Hepatocyte (in vitro differentiated cells): Measurements from ENCODE around the gene GARIN5B. TPM values are rescaled to one million over a fixed set of nuclear protein-coding genes. Genes with fewer than 3 reads are reported as not detected.
A peak's percentile ranks its signal among the peaks of the same experiment; 100 is the strongest.
"Not testable (repeated sequence)": the region's sequence is repeated elsewhere in the genome, so short reads cannot be mapped to it uniquely, and the experiment has no call there.

Source experiments
- DNase-seq: peaks from one replicate; pipeline ENCODE4 v3.0.0-alpha.2; 2016; ENCODE audit warnings: low spot score
- H2AFZ ChIP-seq: fragments of 200-600 bp; sonication (generic); 2 replicates; pipeline ENCODE4 v1.6.0; 2016; ENCODE audit warnings: antibody characterized with exemption, mild to moderate bottlenecking
- H3K27ac ChIP-seq: fragments of 200-600 bp; sonication (generic); 2 replicates; pipeline ENCODE4 v1.5.1; 2016; ENCODE audit warnings: mild to moderate bottlenecking
- H3K27me3 ChIP-seq: fragments of 200-600 bp; sonication (generic); 2 replicates; pipeline ENCODE4 v1.6.1; 2016
- H3K36me3 ChIP-seq: fragments of 200-600 bp; sonication (generic); replicated peaks from 2 replicates; pipeline ENCODE4 v1.5.1; 2016; ENCODE audit warnings: low read depth; ENCODE audit not compliant: insufficient read depth
- H3K4me1 ChIP-seq: fragments of 200-600 bp; sonication (generic); 2 replicates; pipeline ENCODE4 v1.5.1; 2016; ENCODE audit warnings: mild to moderate bottlenecking, moderate library complexity; ENCODE audit not compliant: insufficient read depth
- H3K4me2 ChIP-seq: fragments of 200-600 bp; sonication (generic); 2 replicates; pipeline ENCODE4 v1.6.0; 2016
- H3K4me3 ChIP-seq: fragments of 200-600 bp; sonication (generic); 2 replicates; pipeline ENCODE4 v1.5.1; 2016; ENCODE audit warnings: mild to moderate bottlenecking
- H3K79me2 ChIP-seq: fragments of 200-600 bp; sonication (generic); 2 replicates; pipeline ENCODE4 v1.6.0; 2017; ENCODE audit warnings: mild to moderate bottlenecking
- H3K9me2 ChIP-seq: fragments of 200-600 bp; sonication (generic); replicated peaks from 2 replicates; pipeline ENCODE4 v1.6.0; 2017; ENCODE audit warnings: mild to moderate bottlenecking; ENCODE audit not compliant: insufficient read depth
- H3K9me3 ChIP-seq: fragments of 200-600 bp; sonication (generic); 2 replicates; pipeline ENCODE4 v1.5.1; 2016; ENCODE audit warnings: low read depth, mild to moderate bottlenecking
- H4K20me1 ChIP-seq: fragments of 200-600 bp; sonication (generic); 2 replicates; pipeline ENCODE4 v1.6.0; 2016; ENCODE audit warnings: mild to moderate bottlenecking; ENCODE audit not compliant: insufficient read depth, poor library complexity, severe bottlenecking
- EZH2 ChIP-seq: fragments of 200-600 bp; sonication (generic); IDR thresholded peaks from 2 replicates; pipeline ENCODE4 v1.6.1; 2016; ENCODE audit warnings: antibody characterized with exemption, mild to moderate bottlenecking, borderline replicate concordance
- EZH2phosphoT487 ChIP-seq: fragments of 200-600 bp; sonication (generic); IDR thresholded peaks from one replicate; pipeline ENCODE4 v1.6.1; 2018; ENCODE audit warnings: antibody characterized with exemption, mild to moderate bottlenecking, low read depth, moderate library complexity; ENCODE audit not compliant: unreplicated experiment, severe bottlenecking
- WGBS: methylation state at CpG from one replicate; pipeline ENCODE4 v1.1.6; 2016; ENCODE audit warnings: low lambda C conversion rate; ENCODE audit errors: missing lambda C conversion rate; 5-methylcytosine and 5-hydroxymethylcytosine counted together
- polyA plus RNA-seq: library from polyadenylated mRNA; unstranded; fragments of >200 nt; fragmentation: Nextera tagmentation; extraction: Ambion mirVana; gene quantifications from 2 replicates; pipeline ENCODE4 v1.2.1, GENCODE V29; 2016
- total RNA-seq: library from RNA; depleted of rRNA; stranded (reverse); fragments of >200 nt; gene quantifications from 2 replicates; pipeline ENCODE4 v1.2.3, GENCODE V29; 2014
- TF ChIP-seq, protein P1 (sequence below): fragments of 200-600 bp; sonication (generic); IDR thresholded peaks from 2 replicates; pipeline ENCODE4 v1.5.1; 2016; ENCODE audit warnings: antibody characterized with exemption, mild to moderate bottlenecking; ENCODE audit not compliant: poor library complexity

GARIN5B gene
- total and polyA plus RNA-seq, 2 experiments from 2014 or later: 0.18 TPM; not detected in 1

DNA sequence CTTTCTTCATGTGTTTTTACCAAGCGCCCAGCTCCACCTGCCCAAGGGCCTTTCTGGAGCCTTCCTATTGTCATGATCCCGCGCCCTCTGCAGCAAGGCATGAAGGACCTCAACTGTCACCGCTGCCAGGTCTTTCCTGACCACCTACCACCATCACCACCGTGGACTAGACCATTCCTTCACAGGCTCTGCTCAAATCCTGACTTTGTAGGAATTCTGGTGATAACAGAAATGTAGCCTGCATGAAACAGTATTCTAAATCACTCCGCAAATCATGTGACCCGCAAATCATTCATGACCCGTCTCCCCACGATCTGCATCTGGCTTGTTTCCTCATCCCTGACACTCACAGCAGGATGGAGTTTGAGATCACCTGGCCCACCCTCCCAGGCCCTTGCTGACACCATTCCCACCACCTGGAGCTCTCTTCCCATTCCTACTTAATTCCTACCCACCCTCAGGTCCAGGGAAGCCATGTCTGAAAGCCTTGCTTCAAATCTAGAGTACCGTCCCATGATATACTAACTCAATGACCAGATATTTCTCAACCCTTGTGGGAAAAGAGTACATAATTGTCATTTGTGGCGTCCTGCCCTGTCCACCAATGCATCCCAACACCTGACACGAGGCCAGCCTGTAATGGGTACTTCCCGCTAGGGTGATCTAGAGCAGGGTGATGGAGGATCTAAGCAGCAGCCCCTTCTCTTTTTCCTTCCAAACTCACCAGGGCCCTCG is 43.2 kb upstream of the GARIN5B start:
- no peaks in the 10 kb centered on the region for H3K9me3 ChIP-seq
- no peaks in the 10 kb centered on the region for H3K27me3 ChIP-seq
- peaks cover 37% of the 10 kb centered on the region for H3K79me2 ChIP-seq
- H3K4me1 ChIP-seq: peaks cover 10% of the 10 kb centered on the region
- H3K36me3 ChIP-seq: no peaks in the 10 kb centered on the region
- H3K4me2 ChIP-seq: peak overlapping the region; percentile 87
- peaks cover 5% of the 10 kb centered on the region for H4K20me1 ChIP-seq
- DNase-seq: no peak
- TF ChIP-seq, protein P1, sequence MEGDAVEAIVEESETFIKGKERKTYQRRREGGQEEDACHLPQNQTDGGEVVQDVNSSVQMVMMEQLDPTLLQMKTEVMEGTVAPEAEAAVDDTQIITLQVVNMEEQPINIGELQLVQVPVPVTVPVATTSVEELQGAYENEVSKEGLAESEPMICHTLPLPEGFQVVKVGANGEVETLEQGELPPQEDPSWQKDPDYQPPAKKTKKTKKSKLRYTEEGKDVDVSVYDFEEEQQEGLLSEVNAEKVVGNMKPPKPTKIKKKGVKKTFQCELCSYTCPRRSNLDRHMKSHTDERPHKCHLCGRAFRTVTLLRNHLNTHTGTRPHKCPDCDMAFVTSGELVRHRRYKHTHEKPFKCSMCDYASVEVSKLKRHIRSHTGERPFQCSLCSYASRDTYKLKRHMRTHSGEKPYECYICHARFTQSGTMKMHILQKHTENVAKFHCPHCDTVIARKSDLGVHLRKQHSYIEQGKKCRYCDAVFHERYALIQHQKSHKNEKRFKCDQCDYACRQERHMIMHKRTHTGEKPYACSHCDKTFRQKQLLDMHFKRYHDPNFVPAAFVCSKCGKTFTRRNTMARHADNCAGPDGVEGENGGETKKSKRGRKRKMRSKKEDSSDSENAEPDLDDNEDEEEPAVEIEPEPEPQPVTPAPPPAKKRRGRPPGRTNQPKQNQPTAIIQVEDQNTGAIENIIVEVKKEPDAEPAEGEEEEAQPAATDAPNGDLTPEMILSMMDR: no peak
- TF ChIP-seq EZH2: no peak
- no peak for TF ChIP-seq EZH2phosphoT487
- no peak overlapping the region for H2AFZ ChIP-seq
- no peak overlapping the region for H3K27ac ChIP-seq
- 84% methylated on average over 14 of the region's 14 CpGs for WGBS
- no peaks in the 10 kb centered on the region for H3K9me2 ChIP-seq
- peak overlapping the region; percentile 76 for H3K4me3 ChIP-seq

- H3K9me2 ChIP-seq: no peaks in the 10 kb centered on the region
- H3K4me2 ChIP-seq: peak overlapping the region; percentile 87
- H4K20me1 ChIP-seq: peaks cover 5% of the 10 kb centered on the region
- H3K27me3 ChIP-seq: no peaks in the 10 kb centered on the region
- no peak overlapping the region for H2AFZ ChIP-seq
- peaks cover 10% of the 10 kb centered on the region for H3K4me1 ChIP-seq
- H3K9me3 ChIP-seq: no peaks in the 10 kb centered on the region
- TF ChIP-seq EZH2phosphoT487 (no peak), EZH2 (no peak)
- TF ChIP-seq, protein P1: no peak
- H3K36me3 ChIP-seq: no peaks in the 10 kb centered on the region
- H3K79me2 ChIP-seq: peaks cover 37% of the 10 kb centered on the region
- 93% methylated on average over 5 of the region's 5 CpGs for WGBS
- no peak overlapping the region for H3K4me3 ChIP-seq
- no peak for DNase-seq
- H3K27ac ChIP-seq: no peak overlapping the region
These were observed 42.6 kb upstream of the GARIN5B start for GRCh38 chr19:55405638-55406037.

- no peak overlapping the region for H3K4me2 ChIP-seq
- TF ChIP-seq EZH2phosphoT487: no peak
- TF ChIP-seq, protein P1: no peak
- no peak for TF ChIP-seq EZH2
These were observed 39.4 kb upstream of the GARIN5B start for GRCh38 chr19:55402509-55402908.

GRCh38 chr19:55401390-55401789 is 38.3 kb upstream of the GARIN5B start:
- H3K9me2 ChIP-seq, H3K27ac ChIP-seq, H3K4me3 ChIP-seq, H3K27me3 ChIP-seq, DNase-seq, H4K20me1 ChIP-seq, H3K36me3 ChIP-seq, H3K4me1 ChIP-seq, H3K9me3 ChIP-seq, H2AFZ ChIP-seq, H3K4me2 ChIP-seq: not testable (repeated sequence)
- peaks cover 27% of the 10 kb centered on the region for H3K79me2 ChIP-seq
- WGBS: 92% methylated on average over 21 of the region's 28 CpGs

More at GRCh38 chr19:55402509-55402908, 39.4 kb upstream of the GARIN5B start:
- no peak overlapping the region for H2AFZ ChIP-seq
- no peak overlapping the region for H3K27ac ChIP-seq
- H3K9me3 ChIP-seq: no peaks in the 10 kb centered on the region
- H3K4me3 ChIP-seq: no peak overlapping the region
- no peaks in the 10 kb centered on the region for H3K9me2 ChIP-seq
- no peak for DNase-seq
- peaks cover 5% of the 10 kb centered on the region for H4K20me1 ChIP-seq
- H3K36me3 ChIP-seq: no peaks in the 10 kb centered on the region
- 100% methylated on average over 2 of the region's 2 CpGs for WGBS
- H3K27me3 ChIP-seq: no peaks in the 10 kb centered on the region
- H3K4me1 ChIP-seq: peaks cover 10% of the 10 kb centered on the region
- peaks cover 37% of the 10 kb centered on the region for H3K79me2 ChIP-seq
